SK-N-SH treated with all-trans-retinoic acid at 6 μM for 48 hours (cell line): ENCODE data around the gene DNAL4.

Experiments
- ATAC-seq: fragments of 200-7000 bp; cut with Tn5 transposase; 3 replicates; pipeline ENCODE4 v1.9.1; 2020; ENCODE audit warnings: mild to moderate bottlenecking, moderate library complexity
- ARNTL ChIP-seq: fragments of 450-650 bp; formaldehyde crosslinking; IDR thresholded peaks from 2 replicates; pipeline ENCODE4 v1.5.0; 2020; ENCODE audit warnings: low read depth, mild to moderate bottlenecking, moderate library complexity, borderline replicate concordance
- BACH2 ChIP-seq: fragments of 250-450 bp; sonication (Bioruptor Pico); IDR thresholded peaks from 2 replicates; pipeline ENCODE4 v1.9.0; 2021; ENCODE audit warnings: mild to moderate bottlenecking, borderline replicate concordance
- CSDC2 ChIP-seq: fragments of 250-450 bp; sonication (Bioruptor Pico); IDR thresholded peaks from 2 replicates; pipeline ENCODE4 v1.5.0; 2020; ENCODE audit warnings: mild to moderate bottlenecking, moderate library complexity
- CSRNP3 ChIP-seq: fragments of 250-450 bp; sonication (Bioruptor Pico); IDR thresholded peaks from 2 replicates; pipeline ENCODE4 v1.5.1; 2021; ENCODE audit warnings: mild to moderate bottlenecking, moderate library complexity
- ESRRG ChIP-seq: fragments of 250-450 bp; sonication (Bioruptor Pico); IDR thresholded peaks from 2 replicates; pipeline ENCODE4 v1.6.1; 2021; ENCODE audit warnings: mild to moderate bottlenecking
- GLIS3 ChIP-seq: fragments of 250-450 bp; sonication (Bioruptor Pico); IDR thresholded peaks from 2 replicates; pipeline ENCODE4 v1.5.0; 2020; ENCODE audit warnings: mild to moderate bottlenecking, moderate library complexity
- ISL1 ChIP-seq: fragments of 250-450 bp; sonication (Bioruptor Pico); IDR thresholded peaks from 2 replicates; pipeline ENCODE4 v2.1.2; 2022; ENCODE audit warnings: mild to moderate bottlenecking, moderate library complexity
- OSR1 ChIP-seq: fragments of 250-450 bp; sonication (Bioruptor Pico); IDR thresholded peaks from 2 replicates; pipeline ENCODE4 v1.8.0; 2022; ENCODE audit warnings: moderate library complexity, mild to moderate bottlenecking, inconsistent platforms
- PPARA ChIP-seq: fragments of 250-450 bp; sonication (Bioruptor Pico); IDR thresholded peaks from 2 replicates; pipeline ENCODE4 v1.5.0; 2020; ENCODE audit warnings: mild to moderate bottlenecking, borderline replicate concordance
- RARB ChIP-seq: fragments of 250-450 bp; sonication (Bioruptor Pico); IDR thresholded peaks from 2 replicates; pipeline ENCODE4 v1.8.0; 2021; ENCODE audit warnings: mild to moderate bottlenecking, moderate library complexity
- SNAI2 ChIP-seq: fragments of 250-450 bp; sonication (Bioruptor Pico); IDR thresholded peaks from 2 replicates; pipeline ENCODE4 v1.5.0; 2020; ENCODE audit warnings: mild to moderate bottlenecking, moderate library complexity
- TCF4 ChIP-seq: fragments of 250-450 bp; sonication (Bioruptor Pico); IDR thresholded peaks from 2 replicates; pipeline ENCODE4 v1.8.0; 2021; ENCODE audit warnings: mild to moderate bottlenecking, moderate library complexity, borderline replicate concordance
- TOX ChIP-seq: fragments of 250-450 bp; sonication (Bioruptor Pico); IDR thresholded peaks from 2 replicates; pipeline ENCODE4 v1.8.0; 2021; ENCODE audit warnings: mild to moderate bottlenecking, moderate library complexity, borderline replicate concordance
- ZC3H10 ChIP-seq: fragments of 250-450 bp; sonication (Bioruptor Pico); IDR thresholded peaks from 2 replicates; pipeline ENCODE4 v1.5.1; 2021; ENCODE audit warnings: mild to moderate bottlenecking, moderate library complexity
- ZFP3 ChIP-seq: fragments of 250-450 bp; sonication (Bioruptor Pico); IDR thresholded peaks from 2 replicates; pipeline ENCODE4 v1.5.0; 2020; ENCODE audit warnings: mild to moderate bottlenecking, moderate library complexity
- ZFP30 ChIP-seq: fragments of 450-650 bp; formaldehyde crosslinking; IDR thresholded peaks from 2 replicates; pipeline ENCODE4 v1.5.0; 2022; ENCODE audit warnings: mild to moderate bottlenecking, moderate library complexity
- ZNF565 ChIP-seq: fragments of 450-650 bp; formaldehyde crosslinking; conservative IDR thresholded peaks from 2 replicates; pipeline ENCODE4 v1.5.0; 2020; ENCODE audit warnings: low read depth, mild to moderate bottlenecking, moderate library complexity
- ZNF70 ChIP-seq: fragments of 450-650 bp; formaldehyde crosslinking; IDR thresholded peaks from 2 replicates; pipeline ENCODE4 v1.5.0; 2020; ENCODE audit warnings: mild to moderate bottlenecking, moderate library complexity
- ZNF8 ChIP-seq: fragments of 450-650 bp; formaldehyde crosslinking; IDR thresholded peaks from 2 replicates; pipeline ENCODE4 v1.5.0; 2020; ENCODE audit warnings: mild to moderate bottlenecking, moderate library complexity
- TF ChIP-seq, protein P1 (sequence below): fragments of 250-450 bp; sonication (Bioruptor Pico); IDR thresholded peaks from 2 replicates; pipeline ENCODE4 v1.5.1; 2020; ENCODE audit warnings: low read depth, mild to moderate bottlenecking, moderate library complexity
- TF ChIP-seq, protein P2 (sequence below): fragments of 250-450 bp; sonication (Bioruptor Pico); IDR thresholded peaks from 2 replicates; pipeline ENCODE4 v1.5.0; 2020; ENCODE audit warnings: mild to moderate bottlenecking, moderate library complexity
- TF ChIP-seq, protein P3 (sequence below): fragments of 250-450 bp; sonication (Bioruptor Pico); IDR thresholded peaks from 2 replicates; pipeline ENCODE4 v1.8.0; 2020; ENCODE audit warnings: mild to moderate bottlenecking, moderate library complexity, borderline replicate concordance

DNAL4 gene

DNA sequence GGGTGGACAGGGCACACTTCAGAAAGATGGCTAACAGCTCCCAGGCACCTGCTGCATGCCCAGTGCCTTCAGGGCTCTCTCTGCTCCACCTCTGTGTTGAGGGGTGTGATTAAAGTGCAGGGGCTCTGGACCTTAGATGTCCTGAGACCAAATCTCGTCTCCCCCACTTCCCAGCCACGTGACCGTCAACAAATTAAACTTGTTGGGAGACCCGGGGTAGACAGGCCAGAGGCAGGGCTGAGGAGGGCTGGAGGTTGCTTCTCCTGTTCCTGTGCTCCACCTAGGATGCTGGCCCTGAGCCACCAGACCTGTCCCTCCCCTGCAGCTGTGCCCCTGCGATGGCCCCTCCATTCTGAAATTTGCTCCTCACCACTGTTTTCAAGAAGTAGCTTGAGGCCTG is 32.9 kb upstream of the DNAL4 start:
- no peak for TF ChIP-seq RARB (CRISPR knock-in tag)
- no peak for TF ChIP-seq TOX (CRISPR knock-in tag)
- TF ChIP-seq, protein P1, sequence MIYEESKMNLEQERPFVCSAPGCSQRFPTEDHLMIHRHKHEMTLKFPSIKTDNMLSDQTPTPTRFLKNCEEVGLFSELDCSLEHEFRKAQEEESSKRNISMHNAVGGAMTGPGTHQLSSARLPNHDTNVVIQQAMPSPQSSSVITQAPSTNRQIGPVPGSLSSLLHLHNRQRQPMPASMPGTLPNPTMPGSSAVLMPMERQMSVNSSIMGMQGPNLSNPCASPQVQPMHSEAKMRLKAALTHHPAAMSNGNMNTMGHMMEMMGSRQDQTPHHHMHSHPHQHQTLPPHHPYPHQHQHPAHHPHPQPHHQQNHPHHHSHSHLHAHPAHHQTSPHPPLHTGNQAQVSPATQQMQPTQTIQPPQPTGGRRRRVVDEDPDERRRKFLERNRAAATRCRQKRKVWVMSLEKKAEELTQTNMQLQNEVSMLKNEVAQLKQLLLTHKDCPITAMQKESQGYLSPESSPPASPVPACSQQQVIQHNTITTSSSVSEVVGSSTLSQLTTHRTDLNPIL: no peak
- TF ChIP-seq ARNTL: no peak
- no peak for TF ChIP-seq ZNF565 (CRISPR knock-in tag)
- TF ChIP-seq ESRRG (CRISPR knock-in tag): no peak
- TF ChIP-seq ISL1: no peak
- TF ChIP-seq ZFP3 (CRISPR knock-in tag): no peak
- no peak for TF ChIP-seq PPARA (CRISPR knock-in tag)
- TF ChIP-seq, protein P2, sequence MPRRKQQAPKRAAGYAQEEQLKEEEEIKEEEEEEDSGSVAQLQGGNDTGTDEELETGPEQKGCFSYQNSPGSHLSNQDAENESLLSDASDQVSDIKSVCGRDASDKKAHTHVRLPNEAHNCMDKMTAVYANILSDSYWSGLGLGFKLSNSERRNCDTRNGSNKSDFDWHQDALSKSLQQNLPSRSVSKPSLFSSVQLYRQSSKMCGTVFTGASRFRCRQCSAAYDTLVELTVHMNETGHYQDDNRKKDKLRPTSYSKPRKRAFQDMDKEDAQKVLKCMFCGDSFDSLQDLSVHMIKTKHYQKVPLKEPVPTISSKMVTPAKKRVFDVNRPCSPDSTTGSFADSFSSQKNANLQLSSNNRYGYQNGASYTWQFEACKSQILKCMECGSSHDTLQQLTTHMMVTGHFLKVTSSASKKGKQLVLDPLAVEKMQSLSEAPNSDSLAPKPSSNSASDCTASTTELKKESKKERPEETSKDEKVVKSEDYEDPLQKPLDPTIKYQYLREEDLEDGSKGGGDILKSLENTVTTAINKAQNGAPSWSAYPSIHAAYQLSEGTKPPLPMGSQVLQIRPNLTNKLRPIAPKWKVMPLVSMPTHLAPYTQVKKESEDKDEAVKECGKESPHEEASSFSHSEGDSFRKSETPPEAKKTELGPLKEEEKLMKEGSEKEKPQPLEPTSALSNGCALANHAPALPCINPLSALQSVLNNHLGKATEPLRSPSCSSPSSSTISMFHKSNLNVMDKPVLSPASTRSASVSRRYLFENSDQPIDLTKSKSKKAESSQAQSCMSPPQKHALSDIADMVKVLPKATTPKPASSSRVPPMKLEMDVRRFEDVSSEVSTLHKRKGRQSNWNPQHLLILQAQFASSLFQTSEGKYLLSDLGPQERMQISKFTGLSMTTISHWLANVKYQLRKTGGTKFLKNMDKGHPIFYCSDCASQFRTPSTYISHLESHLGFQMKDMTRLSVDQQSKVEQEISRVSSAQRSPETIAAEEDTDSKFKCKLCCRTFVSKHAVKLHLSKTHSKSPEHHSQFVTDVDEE (CRISPR knock-in tag): no peak
- TF ChIP-seq BACH2 (CRISPR knock-in tag): no peak
- no peak for TF ChIP-seq OSR1 (CRISPR knock-in tag)
- no peak for TF ChIP-seq ZC3H10 (CRISPR knock-in tag)
- no peak for TF ChIP-seq ZNF8
- TF ChIP-seq, all 23 proteins: peak for 0
- no peak for ATAC-seq

- TF ChIP-seq ZNF8 (no peak), ISL1 (no peak), CSRNP3 (CRISPR knock-in tag) (no peak), PPARA (CRISPR knock-in tag) (no peak), ZNF70 (CRISPR knock-in tag) (no peak), RARB (CRISPR knock-in tag) (no peak), ZFP30 (CRISPR knock-in tag) (no peak), CSDC2 (no peak), TCF4 (CRISPR knock-in tag) (no peak), ZFP3 (CRISPR knock-in tag) (no peak), OSR1 (CRISPR knock-in tag) (no peak)
- TF ChIP-seq, protein P3, sequence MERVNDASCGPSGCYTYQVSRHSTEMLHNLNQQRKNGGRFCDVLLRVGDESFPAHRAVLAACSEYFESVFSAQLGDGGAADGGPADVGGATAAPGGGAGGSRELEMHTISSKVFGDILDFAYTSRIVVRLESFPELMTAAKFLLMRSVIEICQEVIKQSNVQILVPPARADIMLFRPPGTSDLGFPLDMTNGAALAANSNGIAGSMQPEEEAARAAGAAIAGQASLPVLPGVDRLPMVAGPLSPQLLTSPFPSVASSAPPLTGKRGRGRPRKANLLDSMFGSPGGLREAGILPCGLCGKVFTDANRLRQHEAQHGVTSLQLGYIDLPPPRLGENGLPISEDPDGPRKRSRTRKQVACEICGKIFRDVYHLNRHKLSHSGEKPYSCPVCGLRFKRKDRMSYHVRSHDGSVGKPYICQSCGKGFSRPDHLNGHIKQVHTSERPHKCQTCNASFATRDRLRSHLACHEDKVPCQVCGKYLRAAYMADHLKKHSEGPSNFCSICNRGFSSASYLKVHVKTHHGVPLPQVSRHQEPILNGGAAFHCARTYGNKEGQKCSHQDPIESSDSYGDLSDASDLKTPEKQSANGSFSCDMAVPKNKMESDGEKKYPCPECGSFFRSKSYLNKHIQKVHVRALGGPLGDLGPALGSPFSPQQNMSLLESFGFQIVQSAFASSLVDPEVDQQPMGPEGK (CRISPR knock-in tag): no peak
- TF ChIP-seq, protein P1: no peak
- ATAC-seq: no peak
Measured at GRCh38 chr22:38826386-38826785, 32.4 kb upstream of the DNAL4 start.

DNA sequence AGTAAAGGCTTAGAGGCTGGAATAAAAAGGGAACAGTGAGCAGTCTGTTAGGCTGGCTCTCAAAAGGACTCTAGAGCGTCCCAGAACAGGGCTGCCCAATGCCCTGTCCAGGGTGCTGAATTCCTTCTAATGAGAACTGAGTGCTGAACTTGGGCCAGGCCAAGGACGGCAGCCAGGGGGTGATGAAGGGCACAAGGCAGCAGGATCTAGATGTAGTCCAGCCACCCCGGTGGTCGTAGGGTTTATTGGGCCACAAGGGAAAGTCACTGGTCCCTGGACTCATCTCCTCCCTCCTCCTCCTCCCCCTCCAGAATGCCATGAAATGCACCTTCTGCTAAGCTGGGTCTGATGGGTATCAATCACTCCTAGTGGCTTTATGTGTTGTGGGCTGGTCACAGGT is 30.6 kb upstream of the DNAL4 start:
- ATAC-seq: peak; percentile 92
- TF ChIP-seq, protein P1: no peak
- TF ChIP-seq ISL1 (no peak), ZFP3 (CRISPR knock-in tag) (no peak), SNAI2 (CRISPR knock-in tag) (0 out of 2 replicates have a peak, but pooled peaks have one; percentile 27), CSDC2 (peak; percentile 60; the same call in 1 of the 2 replicates), GLIS3 (CRISPR knock-in tag) (no peak)
